Loucy (cell line): ENCODE results near the gene KIAA0232.

Experiments used
- H2AFZ ChIP-seq: fragments of 200-600 bp; sonication (generic); 2 replicates; pipeline ENCODE4 v1.6.0; 2016; ENCODE audit warnings: antibody characterized with exemption, mild to moderate bottlenecking, low read length, moderate library complexity
- H3F3A ChIP-seq: fragments of 200-600 bp; 2 replicates; pipeline ENCODE4 v1.6.0; 2016; ENCODE audit warnings: antibody characterized with exemption, low read depth, mild to moderate bottlenecking
- H3K27me3 ChIP-seq: fragments of 200-600 bp; sonication (generic); 2 replicates; pipeline ENCODE4 v1.6.1; 2014; ENCODE audit warnings: low read length, mild to moderate bottlenecking; ENCODE audit not compliant: insufficient read depth, poor library complexity, severe bottlenecking
- H3K36me3 ChIP-seq: fragments of 200-600 bp; sonication (generic); 2 replicates; pipeline ENCODE4 v1.6.1; 2016; ENCODE audit warnings: low read length; ENCODE audit not compliant: insufficient read depth
- H3K4me1 ChIP-seq: fragments of 200-600 bp; sonication (generic); 2 replicates; pipeline ENCODE4 v1.5.1; 2014; ENCODE audit warnings: low read length, mild to moderate bottlenecking; ENCODE audit not compliant: insufficient read depth, poor library complexity, severe bottlenecking
- H3K4me2 ChIP-seq: fragments of 200-600 bp; sonication (generic); 2 replicates; pipeline ENCODE4 v1.6.0; 2014; ENCODE audit warnings: antibody characterized with exemption, low read length, low read depth, mild to moderate bottlenecking; ENCODE audit not compliant: poor library complexity, severe bottlenecking
- H3K4me3 ChIP-seq: fragments of 200-600 bp; sonication (generic); 2 replicates; pipeline ENCODE4 v1.5.1; 2014; ENCODE audit warnings: low read length, mild to moderate bottlenecking, mixed read lengths; ENCODE audit not compliant: poor library complexity, severe bottlenecking
- H3K79me2 ChIP-seq: fragments of 200-600 bp; sonication (generic); 2 replicates; pipeline ENCODE4 v1.6.1; 2014; ENCODE audit warnings: low read length; ENCODE audit not compliant: insufficient read depth
- H3K9ac ChIP-seq: fragments of 200-600 bp; sonication (generic); 2 replicates; pipeline ENCODE4 v1.6.0; 2014; ENCODE audit warnings: mild to moderate bottlenecking, low read depth, low read length, moderate library complexity; ENCODE audit not compliant: poor library complexity, severe bottlenecking
- H3K9me2 ChIP-seq: fragments of 200-600 bp; sonication (generic); replicated peaks from 2 replicates; pipeline ENCODE4 v1.6.1; 2016; ENCODE audit warnings: low read depth, low read length, mixed read lengths
- H3K9me3 ChIP-seq: fragments of 200-600 bp; sonication (generic); 2 replicates; pipeline ENCODE4 v1.6.1; 2014; ENCODE audit warnings: mild to moderate bottlenecking, antibody characterized with exemption, low read length, low read depth; ENCODE audit not compliant: insufficient read depth
- H4K20me1 ChIP-seq: fragments of 200-600 bp; sonication (generic); 2 replicates; pipeline ENCODE4 v1.6.0; 2014; ENCODE audit warnings: antibody characterized with exemption, low read length, mild to moderate bottlenecking; ENCODE audit not compliant: insufficient read depth, poor library complexity, severe bottlenecking
- CTCF ChIP-seq: fragments of 200-600 bp; sonication (generic); conservative IDR thresholded peaks from 2 replicates; pipeline ENCODE4 v1.5.1; 2014; ENCODE audit warnings: mild to moderate bottlenecking, antibody characterized with exemption, low read length
- EZH2phosphoT487 ChIP-seq: fragments of 200-600 bp; IDR thresholded peaks from 2 replicates; pipeline ENCODE4 v1.6.1; 2018; ENCODE audit warnings: antibody characterized with exemption, mild to moderate bottlenecking, moderate library complexity, borderline replicate concordance

Gene KIAA0232

GRCh38 chr4:6802626-6803025 lies 20.1 kb downstream of the KIAA0232 start:
- no peak overlapping the region for H3K9ac ChIP-seq
- H3K36me3 ChIP-seq: no peaks in the 10 kb centered on the region; the same call in 1 of the 2 replicates
- H3K9me3 ChIP-seq: no peaks in the 10 kb centered on the region
- peaks cover 50% of the 10 kb centered on the region for H4K20me1 ChIP-seq
- no peaks in the 10 kb centered on the region for H3K27me3 ChIP-seq
- H3K9me2 ChIP-seq: no peaks in the 10 kb centered on the region
- no peaks in the 10 kb centered on the region for H3F3A ChIP-seq
- H3K4me1 ChIP-seq: peaks cover 5% of the 10 kb centered on the region
- peaks cover 92% of the 10 kb centered on the region for H3K79me2 ChIP-seq
- H3K4me2 ChIP-seq: no peak overlapping the region
- no peak overlapping the region for H3K4me3 ChIP-seq
- no peak overlapping the region for H2AFZ ChIP-seq
- no peak for TF ChIP-seq CTCF
- TF ChIP-seq EZH2phosphoT487: no peak

GRCh38 chr4:6803246-6803645 lies 20.7 kb downstream of the KIAA0232 start:
- Histone ChIP-seq H3K4me1 (peaks cover 5% of the 10 kb centered on the region), H3K9ac (no peak overlapping the region), H2AFZ (no peak overlapping the region), H3K36me3 (no peaks in the 10 kb centered on the region; the same call in 1 of the 2 replicates), H3K9me3 (no peaks in the 10 kb centered on the region), H4K20me1 (peaks cover 51% of the 10 kb centered on the region), H3K9me2 (no peaks in the 10 kb centered on the region), H3K79me2 (peaks cover 91% of the 10 kb centered on the region), H3K4me2 (no peak overlapping the region), H3F3A (no peaks in the 10 kb centered on the region), H3K27me3 (no peaks in the 10 kb centered on the region), H3K4me3 (no peak overlapping the region)
- TF ChIP-seq EZH2phosphoT487: no peak
- no peak for TF ChIP-seq CTCF

GRCh38 chr4:6804082-6804752 lies 21.7 kb downstream of the KIAA0232 start:
- Histone ChIP-seq H4K20me1 (peaks cover 49% of the 10 kb centered on the region), H3K9me2 (no peaks in the 10 kb centered on the region), H3K79me2 (peaks cover 91% of the 10 kb centered on the region), H3F3A (no peaks in the 10 kb centered on the region), H3K9ac (no peak overlapping the region), H3K36me3 (peaks cover 2% of the 10 kb centered on the region; the same call in 1 of the 2 replicates), H3K4me1 (peaks cover 5% of the 10 kb centered on the region), H3K4me3 (no peak overlapping the region), H2AFZ (no peak overlapping the region), H3K27me3 (no peaks in the 10 kb centered on the region), H3K9me3 (no peaks in the 10 kb centered on the region), H3K4me2 (no peak overlapping the region)
- TF ChIP-seq CTCF (no peak), EZH2phosphoT487 (no peak)
